Kidney (tissue), 14 donors: Measurements from ENCODE around the gene HAO1. TPM values are rescaled to one million over a fixed set of nuclear protein-coding genes. Genes with fewer than 3 reads are reported as not detected.

Experiments
- DNase-seq, 5 donors: peaks; one replicate each; pipeline ENCODE4 v3.0.0-alpha.2; 2013 to 2020
- FAIRE-seq: peaks from 2 replicates; lab custom pipeline; 2012; peaks lifted over from hg19 to GRCh38; lab: Jason Lieb, UNC
- H3K27ac ChIP-seq, 2 donors: one replicate each; pipeline ENCODE4 v1.7.0; 2013; ENCODE audit warnings: low read depth in 2 of 2, low read length in 2 of 2, inconsistent platforms in 1 of 2
- H3K27me3 ChIP-seq: one replicate; pipeline ENCODE4 v1.7.1; 2013; ENCODE audit warnings: low read length, inconsistent platforms; ENCODE audit not compliant: control insufficient read depth, insufficient read depth
- H3K36me3 ChIP-seq, 3 donors: one replicate each; pipeline versions ENCODE4 v1.7.0 to v1.7.1; 2013; ENCODE audit warnings: low read length in 3 of 3, control low read depth in 1 of 3, inconsistent platforms in 1 of 3; ENCODE audit not compliant: insufficient read depth in 3 of 3, control insufficient read depth in 2 of 3
- H3K4me1 ChIP-seq, 3 donors: one replicate each; pipeline versions ENCODE4 v1.7.0 to v1.7.1; 2013; ENCODE audit warnings: low read length in 3 of 3, inconsistent platforms in 1 of 3, low read depth in 1 of 3; ENCODE audit not compliant: control insufficient read depth in 2 of 3, insufficient read depth in 2 of 3
- H3K4me3 ChIP-seq, 3 donors: one replicate each; pipeline versions ENCODE4 v1.7.0 to v1.8.1; 2013; ENCODE audit warnings: low read length in 3 of 3, control low read depth in 1 of 3, inconsistent platforms in 1 of 3
- H3K9ac ChIP-seq, 3 donors: one replicate each; pipeline versions ENCODE4 v1.7.0 to v1.7.1; 2013; ENCODE audit warnings: low read length in 3 of 3, control low read depth in 1 of 3, inconsistent platforms in 1 of 3
- H3K9me3 ChIP-seq, 3 donors: one replicate each; pipeline versions ENCODE4 v1.7.0 to v1.7.1; 2013; ENCODE audit warnings: low read length in 3 of 3, control low read depth in 1 of 3, inconsistent platforms in 1 of 3; ENCODE audit not compliant: control insufficient read depth in 2 of 3, insufficient read depth in 1 of 3
- intact Hi-C: fragments of 100-400 bp; cut with DNase I; formaldehyde crosslinking; loops from one replicate; pipeline ENCODE4 v1.11.1; 2022
- polyA plus RNA-seq: library from polyadenylated mRNA; stranded (reverse); fragments of 350-450 nt; fragmentation: Illumina TruSeq; extraction: RNeasy Lipid Tissue Mini Kit (QIAGEN cat#74804); gene quantifications from one replicate; pipeline ENCODE4 v1.2.3, GENCODE V29; 2014; ENCODE audit warnings: low read depth, low replicate concordance; ENCODE audit not compliant: insufficient read depth
- total RNA-seq: library from RNA; stranded (reverse); fragmentation: NEBNext Ultra II Directional; extraction: Animal tissue kit (Norgen Biotek cat#: 25700); gene quantifications from one replicate; pipeline ENCODE4 v1.2.1, GENCODE V29; 2021
- TF ChIP-seq, protein P1 (sequence below): IDR thresholded peaks from 3 replicates; pipeline ENCODE4 v1.5.1; 2012; ENCODE audit warnings: mild to moderate bottlenecking, moderate library complexity, borderline replicate concordance; ENCODE audit not compliant: insufficient read depth; ENCODE audit errors: extremely low read depth
- donor health status: control.
- donor health status: control.
- donor health status: control.
- donor health status: control.
- donor health status: control.
- donor health status: DM: yes; HTN: yes; CAD: no.
- donor health status: Normal renal cell carcinoma (clear cell type).

The HAO1 gene
- total and polyA plus RNA-seq, 2 donors from 2014 or later: 0.86 TPM; not detected in 1

DNA sequence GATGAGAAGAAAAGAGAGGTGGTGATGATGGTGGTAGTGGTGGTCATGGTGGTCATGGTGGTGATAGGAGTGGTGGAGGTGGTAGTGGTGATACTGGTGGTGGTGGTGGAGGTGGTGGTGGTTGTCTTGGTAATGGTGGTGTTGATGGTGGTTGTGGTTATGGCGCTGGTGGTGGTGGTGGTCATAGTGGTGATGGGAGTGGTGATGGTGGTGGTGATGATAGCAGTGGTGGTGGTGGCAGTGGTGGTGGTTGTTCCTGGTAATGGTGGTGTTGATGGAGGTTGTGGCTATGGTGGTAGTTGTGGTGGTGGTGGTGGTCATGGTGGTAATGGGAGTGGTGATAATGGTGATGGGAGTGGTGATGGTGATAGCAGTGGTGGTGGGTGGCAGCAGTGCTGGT, 36.8 kb downstream of the HAO1 start:
- Histone ChIP-seq H3K4me3 (no peak overlapping the region), H3K4me1 (no peaks in the 10 kb centered on the region), H3K9me3 (no peaks in the 10 kb centered on the region), H3K9ac (no peak overlapping the region), H3K36me3 (no peaks in the 10 kb centered on the region), H3K27me3 (no peaks in the 10 kb centered on the region), H3K27ac (no peak overlapping the region)
- TF ChIP-seq, protein P1, sequence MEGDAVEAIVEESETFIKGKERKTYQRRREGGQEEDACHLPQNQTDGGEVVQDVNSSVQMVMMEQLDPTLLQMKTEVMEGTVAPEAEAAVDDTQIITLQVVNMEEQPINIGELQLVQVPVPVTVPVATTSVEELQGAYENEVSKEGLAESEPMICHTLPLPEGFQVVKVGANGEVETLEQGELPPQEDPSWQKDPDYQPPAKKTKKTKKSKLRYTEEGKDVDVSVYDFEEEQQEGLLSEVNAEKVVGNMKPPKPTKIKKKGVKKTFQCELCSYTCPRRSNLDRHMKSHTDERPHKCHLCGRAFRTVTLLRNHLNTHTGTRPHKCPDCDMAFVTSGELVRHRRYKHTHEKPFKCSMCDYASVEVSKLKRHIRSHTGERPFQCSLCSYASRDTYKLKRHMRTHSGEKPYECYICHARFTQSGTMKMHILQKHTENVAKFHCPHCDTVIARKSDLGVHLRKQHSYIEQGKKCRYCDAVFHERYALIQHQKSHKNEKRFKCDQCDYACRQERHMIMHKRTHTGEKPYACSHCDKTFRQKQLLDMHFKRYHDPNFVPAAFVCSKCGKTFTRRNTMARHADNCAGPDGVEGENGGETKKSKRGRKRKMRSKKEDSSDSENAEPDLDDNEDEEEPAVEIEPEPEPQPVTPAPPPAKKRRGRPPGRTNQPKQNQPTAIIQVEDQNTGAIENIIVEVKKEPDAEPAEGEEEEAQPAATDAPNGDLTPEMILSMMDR: no peak
- DNase-seq: no peak
- intact Hi-C loops: no loop called here
- no peak for FAIRE-seq

GRCh38 chr20:7902879-7903278, 37.4 kb downstream of the HAO1 start:
- intact Hi-C loops: no loop called here
- DNase-seq (no peak), FAIRE-seq (no peak)
- Histone ChIP-seq H3K27me3 (no peaks in the 10 kb centered on the region), H3K9ac (no peak overlapping the region), H3K9me3 (no peaks in the 10 kb centered on the region), H3K4me1 (no peaks in the 10 kb centered on the region), H3K27ac (no peak overlapping the region), H3K36me3 (no peaks in the 10 kb centered on the region), H3K4me3 (no peak overlapping the region)
- TF ChIP-seq, protein P1: no peak

GRCh38 chr20:7897781-7898364, 42.4 kb downstream of the HAO1 start:
- Histone ChIP-seq H3K27me3 (no peaks in the 10 kb centered on the region), H3K27ac (no peak overlapping the region), H3K9ac (no peak overlapping the region), H3K4me3 (no peak overlapping the region), H3K9me3 (no peaks in the 10 kb centered on the region), H3K36me3 (no peaks in the 10 kb centered on the region), H3K4me1 (no peaks in the 10 kb centered on the region)
- intact Hi-C loops: no loop called here
- TF ChIP-seq, protein P1: no peak
- FAIRE-seq (no peak), DNase-seq (no peak)
